Measurements from ENCODE around the gene ZBTB16.

ZBTB16 gene

DNA sequence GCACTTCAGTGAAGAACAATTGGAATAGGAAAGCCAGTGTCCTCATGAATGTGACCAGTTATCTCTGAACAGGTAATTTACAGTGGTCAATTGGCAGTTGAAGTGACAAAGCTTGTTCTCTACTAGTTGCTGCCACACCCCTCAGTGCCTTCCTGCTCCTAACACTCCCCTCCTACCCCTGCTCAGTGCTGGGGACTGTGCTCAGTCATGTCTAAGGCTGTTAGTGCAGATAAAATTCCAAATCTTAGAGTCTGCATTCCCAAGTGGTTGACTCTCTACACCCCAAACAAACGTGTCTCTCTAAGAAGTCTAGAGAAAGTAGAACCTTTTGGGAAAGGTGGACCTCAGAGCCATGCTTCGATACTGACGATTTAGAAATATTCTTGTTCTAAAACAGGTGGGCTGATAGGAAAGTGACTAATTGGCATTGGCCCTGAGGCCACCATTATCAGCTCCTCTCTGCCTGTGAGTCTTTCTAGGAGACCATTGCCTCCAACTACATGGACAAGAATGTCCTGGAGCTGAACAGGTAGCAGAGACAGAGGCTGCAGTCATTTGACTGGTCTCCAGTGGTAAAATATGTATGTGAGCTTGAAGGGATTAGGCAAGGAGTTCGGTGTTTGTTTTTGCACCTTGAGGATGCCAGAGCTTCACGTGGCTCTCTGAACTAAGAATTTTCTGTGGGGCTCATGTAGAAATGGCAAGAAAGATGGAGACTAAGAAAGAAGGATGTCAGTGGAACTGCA lies 214.6 kb downstream of the ZBTB16 start:
- peaks cover 0 to 3% of the 10 kb centered on the region in 2 donors for H3K4me1 ChIP-seq (ENCODE audit: control insufficient read depth in 1 of 2, insufficient read depth in 2 of 2, low read length in 2 of 2)
- no peaks in the 10 kb centered on the region for H3K36me3 ChIP-seq (ENCODE audit: control insufficient read depth in 1 of 2, insufficient read depth in 2 of 2, low read length in 2 of 2)
- H3K27ac ChIP-seq (ENCODE audit: low read length) = no peak overlapping the region
- H3K4me3 ChIP-seq (ENCODE audit: low read depth in 1 of 2, low read length in 2 of 2) = no peak overlapping the region
- H3K27me3 ChIP-seq (ENCODE audit: low read depth, low read length) = no peaks in the 10 kb centered on the region
- H3K9me3 ChIP-seq (ENCODE audit: control insufficient read depth in 1 of 2, low read length in 2 of 2) = no peaks in the 10 kb centered on the region

DNA sequence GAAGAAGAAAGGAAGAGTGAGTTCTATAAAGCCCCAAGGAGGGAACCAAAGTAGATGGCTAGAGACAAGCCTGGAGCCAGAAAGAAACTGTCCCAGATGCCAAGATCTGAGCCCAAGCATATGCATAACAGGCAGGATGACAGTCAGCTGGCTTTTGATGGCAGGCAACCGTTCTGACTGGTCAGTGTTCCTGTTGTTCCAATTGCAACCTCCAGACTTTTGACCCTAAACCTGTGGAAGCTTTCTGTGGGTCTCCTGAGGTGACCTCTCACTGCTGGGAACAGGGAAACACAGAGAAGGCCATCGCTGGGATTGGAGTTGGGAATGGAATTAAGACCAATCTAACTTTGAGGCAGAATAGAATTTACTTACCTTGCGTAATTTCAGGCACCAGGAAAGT lies 215.1 kb downstream of the ZBTB16 start:
- Histone ChIP-seq H3K4me1 (ENCODE audit: control insufficient read depth in 1 of 2, insufficient read depth in 2 of 2, low read length in 2 of 2) (peaks cover 0 to 3% of the 10 kb centered on the region in 2 donors), H3K27ac (ENCODE audit: low read length) (no peak overlapping the region), H3K4me3 (ENCODE audit: low read depth in 1 of 2, low read length in 2 of 2) (no peak overlapping the region), H3K36me3 (ENCODE audit: control insufficient read depth in 1 of 2, insufficient read depth in 2 of 2, low read length in 2 of 2) (no peaks in the 10 kb centered on the region), H3K9me3 (ENCODE audit: control insufficient read depth in 1 of 2, low read length in 2 of 2) (no peaks in the 10 kb centered on the region), H3K27me3 (ENCODE audit: low read depth, low read length) (no peaks in the 10 kb centered on the region)

DNA sequence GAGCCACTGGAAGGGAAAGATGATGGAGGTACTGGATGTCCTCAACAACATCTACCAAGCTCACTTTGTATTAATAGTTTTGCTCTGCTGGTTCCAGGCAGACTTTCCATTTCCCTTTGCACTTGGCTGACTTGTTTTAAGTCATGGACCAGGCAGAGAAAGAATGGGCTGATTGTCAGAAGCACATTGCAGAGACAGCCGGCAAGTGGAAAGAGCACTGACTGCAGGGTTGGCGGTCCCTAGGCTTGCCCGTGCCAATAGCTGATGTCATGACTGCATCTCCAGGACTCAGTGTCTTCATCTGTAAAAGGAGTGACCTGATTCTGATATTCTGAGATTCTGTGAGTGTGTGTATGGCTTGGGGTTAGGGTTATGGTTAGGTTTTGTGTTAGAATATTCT lies 215.8 kb downstream of the ZBTB16 start:
- Histone ChIP-seq H3K4me1 (ENCODE audit: control insufficient read depth in 1 of 2, insufficient read depth in 2 of 2, low read length in 2 of 2) (peaks cover 0 to 3% of the 10 kb centered on the region in 2 donors), H3K27ac (ENCODE audit: low read length) (no peak overlapping the region)

DNA sequence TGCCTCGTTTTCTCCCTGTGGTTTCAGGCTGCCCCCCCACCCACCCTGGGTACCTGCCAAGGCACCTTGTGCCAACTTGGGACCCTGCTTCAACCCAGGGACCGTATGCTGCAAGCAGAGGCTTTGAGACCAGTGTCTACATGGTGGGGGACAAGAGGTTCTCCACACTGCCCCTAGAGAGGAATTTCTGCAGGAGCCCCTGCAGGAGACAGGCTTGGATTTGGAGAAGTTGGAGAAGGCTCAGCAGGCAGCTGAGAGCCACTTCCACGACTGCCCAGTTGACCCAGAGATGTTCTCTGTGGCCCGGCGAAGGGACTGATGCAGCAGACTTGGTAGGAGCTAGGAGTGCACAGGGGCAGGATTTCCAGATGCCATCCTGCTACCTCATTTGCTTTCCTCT lies 216.6 kb downstream of the ZBTB16 start:
- Histone ChIP-seq H3K4me3 (ENCODE audit: low read depth in 1 of 2, low read length in 2 of 2) (no peak overlapping the region), H3K27ac (ENCODE audit: low read length) (no peak overlapping the region), H3K4me1 (ENCODE audit: control insufficient read depth in 1 of 2, insufficient read depth in 2 of 2, low read length in 2 of 2) (peaks cover 0 to 3% of the 10 kb centered on the region in 2 donors), H3K27me3 (ENCODE audit: low read depth, low read length) (no peaks in the 10 kb centered on the region), H3K36me3 (ENCODE audit: control insufficient read depth in 1 of 2, insufficient read depth in 2 of 2, low read length in 2 of 2) (no peaks in the 10 kb centered on the region), H3K9me3 (ENCODE audit: control insufficient read depth in 1 of 2, low read length in 2 of 2) (no peaks in the 10 kb centered on the region)

More for the DNA sequence above, 215.8 kb downstream of the ZBTB16 start:
- Histone ChIP-seq H3K9me3 (ENCODE audit: control insufficient read depth in 1 of 2, low read length in 2 of 2) (no peaks in the 10 kb centered on the region), H3K36me3 (ENCODE audit: control insufficient read depth in 1 of 2, insufficient read depth in 2 of 2, low read length in 2 of 2) (no peaks in the 10 kb centered on the region), H3K4me3 (ENCODE audit: low read depth in 1 of 2, low read length in 2 of 2) (no peak overlapping the region), H3K27me3 (ENCODE audit: low read depth, low read length) (no peaks in the 10 kb centered on the region)

DNA sequence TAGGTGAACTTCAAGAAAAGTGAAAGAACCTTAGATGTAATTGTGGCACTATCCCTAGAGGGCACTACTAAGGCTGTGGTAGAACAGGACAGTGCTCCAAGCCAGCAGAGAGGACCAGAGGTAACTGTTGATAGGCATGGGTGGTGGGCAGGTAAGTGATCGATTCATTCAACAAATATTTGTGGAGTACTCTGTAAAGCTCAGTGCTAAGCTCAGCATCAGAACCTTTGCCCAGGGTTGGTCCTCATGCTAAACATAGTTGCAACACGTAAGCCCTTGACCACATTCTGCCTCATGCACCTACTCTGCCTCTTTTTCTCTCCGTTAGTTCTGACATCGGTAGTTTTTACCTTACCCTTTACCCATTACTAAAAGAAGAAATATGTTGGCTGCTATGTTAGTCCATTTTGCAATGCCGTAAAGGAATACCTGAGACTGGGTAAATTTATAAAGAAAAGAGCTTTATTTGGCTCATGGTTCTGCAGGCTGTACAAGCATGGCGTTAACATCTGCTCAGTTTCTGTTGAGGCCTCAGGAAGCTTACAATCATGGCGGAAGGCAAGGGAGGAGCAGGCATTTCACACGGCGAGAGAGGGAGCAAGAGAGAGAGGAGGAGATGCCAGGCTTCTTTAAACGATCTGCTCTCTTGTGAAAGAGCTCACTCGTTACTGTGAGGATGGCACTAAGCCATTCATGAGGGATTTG lies 218.3 kb downstream of the ZBTB16 start:
- peaks cover 0 to 3% of the 10 kb centered on the region in 2 donors for H3K4me1 ChIP-seq (ENCODE audit: control insufficient read depth in 1 of 2, insufficient read depth in 2 of 2, low read length in 2 of 2)

DNA sequence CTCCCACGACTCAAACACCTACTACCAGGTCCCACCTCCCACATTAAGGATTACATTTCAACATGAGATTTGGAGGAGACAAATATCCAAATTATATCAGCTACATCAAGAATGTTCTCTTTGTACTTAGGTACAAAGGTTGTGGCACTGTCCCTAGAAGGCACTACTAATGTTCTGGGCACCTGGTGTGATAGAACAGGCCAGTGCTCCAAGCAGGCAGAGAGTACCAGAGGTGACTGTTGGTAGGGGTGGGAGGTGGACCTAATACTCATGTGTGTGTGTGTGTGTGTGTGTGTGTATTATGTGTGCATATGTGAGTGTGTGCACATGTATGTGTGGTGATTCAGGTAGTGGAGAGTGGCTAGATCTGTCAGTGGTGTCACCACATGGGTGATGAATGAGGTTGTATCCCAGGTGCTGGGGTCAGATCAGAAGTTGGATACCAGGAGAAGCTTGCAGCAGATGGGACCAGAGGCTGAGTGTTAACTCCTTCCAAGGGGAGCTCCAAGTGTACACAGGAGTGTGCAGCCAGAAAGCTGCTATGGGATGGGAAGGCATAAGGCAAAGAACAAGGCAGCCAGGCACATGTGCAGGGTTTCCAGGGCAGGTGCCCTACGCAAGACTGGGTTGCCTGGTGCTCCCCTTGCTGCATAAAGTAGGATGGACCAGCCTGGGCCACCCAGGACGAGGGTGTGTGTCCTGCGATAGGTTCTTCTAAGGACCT lies 219.0 kb downstream of the ZBTB16 start:
- Histone ChIP-seq H3K27ac (ENCODE audit: low read length) (no peak overlapping the region), H3K4me3 (ENCODE audit: low read depth in 1 of 2, low read length in 2 of 2) (no peak overlapping the region), H3K4me1 (ENCODE audit: control insufficient read depth in 1 of 2, insufficient read depth in 2 of 2, low read length in 2 of 2) (peaks cover 0 to 3% of the 10 kb centered on the region in 2 donors), H3K9me3 (ENCODE audit: control insufficient read depth in 1 of 2, low read length in 2 of 2) (no peaks in the 10 kb centered on the region), H3K36me3 (ENCODE audit: control insufficient read depth in 1 of 2, insufficient read depth in 2 of 2, low read length in 2 of 2) (no peaks in the 10 kb centered on the region), H3K27me3 (ENCODE audit: low read depth, low read length) (no peaks in the 10 kb centered on the region)

More for the DNA sequence above, 218.3 kb downstream of the ZBTB16 start:
- Histone ChIP-seq H3K27ac (ENCODE audit: low read length) (no peak overlapping the region), H3K27me3 (ENCODE audit: low read depth, low read length) (no peaks in the 10 kb centered on the region), H3K4me3 (ENCODE audit: low read depth in 1 of 2, low read length in 2 of 2) (no peak overlapping the region), H3K36me3 (ENCODE audit: control insufficient read depth in 1 of 2, insufficient read depth in 2 of 2, low read length in 2 of 2) (no peaks in the 10 kb centered on the region), H3K9me3 (ENCODE audit: control insufficient read depth in 1 of 2, low read length in 2 of 2) (no peaks in the 10 kb centered on the region)

DNA sequence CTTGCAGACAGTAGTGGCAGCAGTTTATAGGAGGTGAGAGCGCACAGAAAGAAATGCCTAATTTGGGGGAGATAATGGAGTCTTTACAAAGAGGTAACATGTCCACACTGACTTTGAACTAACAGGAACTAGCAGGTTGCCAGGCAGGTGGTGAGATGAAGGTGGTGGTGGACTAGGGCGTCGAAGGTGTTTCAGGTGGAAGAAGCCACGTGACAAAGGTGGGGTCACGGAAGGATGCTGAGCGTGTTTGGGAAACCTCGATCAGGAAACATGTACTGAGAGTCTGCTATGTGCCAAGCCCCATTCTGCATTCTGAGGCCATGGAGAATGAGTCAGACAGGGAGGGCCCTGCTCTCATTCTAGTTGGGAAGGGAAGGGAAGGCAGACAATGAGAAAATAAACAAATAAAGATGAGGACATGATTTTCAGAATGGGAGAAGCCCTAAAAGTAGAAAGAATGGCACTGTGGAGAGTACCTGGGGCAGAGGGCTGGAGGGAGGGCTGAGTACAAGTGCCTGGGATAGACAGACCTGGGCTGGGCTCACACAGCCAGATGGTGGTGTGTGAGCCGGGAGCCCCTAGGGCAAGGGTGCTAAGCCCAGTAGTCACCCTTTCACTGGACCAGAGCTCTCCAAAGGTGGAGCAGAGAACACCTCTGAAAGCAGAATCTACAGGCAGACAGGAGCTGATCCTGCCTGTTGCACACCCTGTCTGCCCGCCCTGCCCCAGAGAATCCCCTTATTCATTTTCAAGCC lies 220.5 kb downstream of the ZBTB16 start:
- peaks cover 0 to 3% of the 10 kb centered on the region in 2 donors for H3K4me1 ChIP-seq (ENCODE audit: control insufficient read depth in 1 of 2, insufficient read depth in 2 of 2, low read length in 2 of 2)
- H3K27me3 ChIP-seq (ENCODE audit: low read depth, low read length) = no peaks in the 10 kb centered on the region
- H3K9me3 ChIP-seq (ENCODE audit: control insufficient read depth in 1 of 2, low read length in 2 of 2) = no peaks in the 10 kb centered on the region
- no peak overlapping the region for H3K4me3 ChIP-seq (ENCODE audit: low read depth in 1 of 2, low read length in 2 of 2)
- H3K27ac ChIP-seq (ENCODE audit: low read length) = no peak overlapping the region
- no peaks in the 10 kb centered on the region for H3K36me3 ChIP-seq (ENCODE audit: control insufficient read depth in 1 of 2, insufficient read depth in 2 of 2, low read length in 2 of 2)

DNA sequence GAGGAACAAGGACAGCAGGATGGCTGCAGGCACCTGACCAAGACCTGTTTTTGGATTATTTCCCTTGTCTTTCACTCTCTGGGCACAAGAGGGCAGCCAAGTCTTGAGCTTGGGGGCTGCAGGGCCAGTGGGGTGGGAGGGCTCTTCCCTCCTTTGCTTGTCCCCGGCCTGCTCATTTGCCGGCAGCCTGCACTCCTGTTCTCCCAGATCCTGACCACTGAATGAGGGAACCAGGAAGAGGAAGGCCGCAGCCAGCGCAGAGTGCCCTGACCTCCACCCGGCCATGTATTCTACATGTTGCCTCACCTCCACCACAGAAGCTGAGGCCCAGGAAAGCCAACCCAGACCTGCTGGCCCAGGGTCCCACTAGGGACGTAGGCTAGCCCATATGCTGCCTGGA lies 221.2 kb downstream of the ZBTB16 start:
- H3K27ac ChIP-seq (ENCODE audit: low read length) = no peak overlapping the region

DNA sequence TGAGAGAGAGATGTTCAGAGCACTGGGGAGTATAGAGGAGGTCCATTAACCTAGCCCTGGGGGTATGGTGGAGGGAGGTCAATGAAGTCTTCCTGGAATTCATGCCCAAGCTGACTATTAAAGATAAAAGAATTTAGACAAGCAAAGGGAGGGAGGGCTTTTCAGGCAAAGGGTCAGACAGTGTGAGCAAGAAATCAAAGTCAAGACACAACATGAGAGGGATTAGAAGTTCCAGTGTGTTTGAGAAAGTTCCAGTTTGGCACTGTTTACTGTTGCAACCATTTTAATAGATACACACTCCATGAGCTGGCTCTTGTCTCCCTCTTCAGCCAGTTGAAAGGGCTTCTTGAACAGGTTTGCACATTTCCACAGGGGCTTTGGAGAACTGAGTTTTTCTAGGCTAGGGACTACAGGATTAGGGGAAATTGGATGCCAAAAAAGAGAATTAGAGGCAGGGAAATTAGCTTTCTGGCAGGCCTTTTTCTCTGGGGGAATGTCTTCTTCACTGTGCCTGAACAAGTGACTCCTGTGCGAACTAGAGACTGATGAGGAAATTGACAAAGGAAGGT lies 222.0 kb downstream of the ZBTB16 start:
- Histone ChIP-seq H3K27me3 (ENCODE audit: low read depth, low read length) (no peaks in the 10 kb centered on the region), H3K27ac (ENCODE audit: low read length) (no peak overlapping the region)

More for the DNA sequence above, 221.2 kb downstream of the ZBTB16 start:
- no peaks in the 10 kb centered on the region for H3K27me3 ChIP-seq (ENCODE audit: low read depth, low read length)
- H3K36me3 ChIP-seq (ENCODE audit: control insufficient read depth in 1 of 2, insufficient read depth in 2 of 2, low read length in 2 of 2) = no peaks in the 10 kb centered on the region
- no peaks in the 10 kb centered on the region for H3K4me1 ChIP-seq (ENCODE audit: control insufficient read depth in 1 of 2, insufficient read depth in 2 of 2, low read length in 2 of 2)
- no peak overlapping the region for H3K4me3 ChIP-seq (ENCODE audit: low read depth in 1 of 2, low read length in 2 of 2)
- no peaks in the 10 kb centered on the region for H3K9me3 ChIP-seq (ENCODE audit: control insufficient read depth in 1 of 2, low read length in 2 of 2)

DNA sequence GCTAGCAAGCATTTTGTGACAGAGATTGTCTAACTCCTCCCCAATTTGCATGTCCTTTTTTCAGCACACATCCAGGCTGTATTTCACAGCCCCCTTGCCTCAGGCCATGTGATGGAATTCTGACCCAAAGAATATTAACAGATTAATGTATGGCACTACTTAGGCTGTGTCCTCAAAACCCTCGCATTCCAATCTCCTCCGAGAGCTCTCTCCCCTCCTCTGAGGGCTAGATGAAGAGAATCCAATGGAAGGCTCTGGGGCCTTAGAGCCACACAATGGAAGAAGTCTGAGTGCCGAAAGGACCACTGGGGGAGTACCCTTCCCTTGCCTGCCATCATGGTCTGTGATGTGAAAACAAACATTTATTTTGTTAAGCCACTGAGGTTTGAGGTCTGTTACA lies 223.0 kb downstream of the ZBTB16 start:
- no peaks in the 10 kb centered on the region for H3K36me3 ChIP-seq (ENCODE audit: control insufficient read depth in 1 of 2, insufficient read depth in 2 of 2, low read length in 2 of 2)
- H3K4me1 ChIP-seq (ENCODE audit: control insufficient read depth in 1 of 2, insufficient read depth in 2 of 2, low read length in 2 of 2) = no peaks in the 10 kb centered on the region
- no peak overlapping the region for H3K4me3 ChIP-seq (ENCODE audit: low read depth in 1 of 2, low read length in 2 of 2)
- no peaks in the 10 kb centered on the region for H3K9me3 ChIP-seq (ENCODE audit: control insufficient read depth in 1 of 2, low read length in 2 of 2)
- H3K27ac ChIP-seq (ENCODE audit: low read length) = no peak overlapping the region
- no peaks in the 10 kb centered on the region for H3K27me3 ChIP-seq (ENCODE audit: low read depth, low read length)

More for the DNA sequence above, 222.0 kb downstream of the ZBTB16 start:
- H3K4me1 ChIP-seq (ENCODE audit: control insufficient read depth in 1 of 2, insufficient read depth in 2 of 2, low read length in 2 of 2) = no peaks in the 10 kb centered on the region
- H3K9me3 ChIP-seq (ENCODE audit: control insufficient read depth in 1 of 2, low read length in 2 of 2) = no peaks in the 10 kb centered on the region
- no peak overlapping the region for H3K4me3 ChIP-seq (ENCODE audit: low read depth in 1 of 2, low read length in 2 of 2)
- no peaks in the 10 kb centered on the region for H3K36me3 ChIP-seq (ENCODE audit: control insufficient read depth in 1 of 2, insufficient read depth in 2 of 2, low read length in 2 of 2)

Data from muscle layer of duodenum (tissue), 2 donors.